HCT116 (cell line): ENCODE data around the gene SHANK1. TPM values are rescaled to one million over a fixed set of nuclear protein-coding genes. Genes with fewer than 3 reads are reported as not detected.

Experiments
- ATAC-seq: fragments of 200-7000 bp; cut with Tn5 transposase; 2 replicates; pipeline ENCODE4 v1.9.1; 2020; ENCODE audit warnings: mild to moderate bottlenecking, moderate library complexity
- BruUV-seq: library from RNA; stranded (reverse); fragments of 400-500 nt; replicated peaks from 2 replicates; lab custom pipeline; 2021; lab: Mats Ljungman, UMichigan
- CTCF ChIA-PET: fragments of 300-600 bp; sonication (Branson Sonifier 250); formaldehyde crosslinking; loops from one replicate; lab custom pipeline; 2021; ENCODE audit warnings: antibody characterized with exemption; lab: Charles Lee
- POLR2A ChIA-PET: fragments of 300-600, 350-600 bp; sonication (Branson Sonifier 250); formaldehyde crosslinking; loops from one replicate; lab custom pipeline; 2021; ENCODE audit warnings: antibody characterized with exemption; lab: Charles Lee
- RAD21 ChIA-PET, 2 experiments: fragments of 300-600 bp; sonication (Branson Sonifier 250); formaldehyde crosslinking; loops; one replicate each; lab custom pipeline; 2023; ENCODE audit warnings: low total read pairs in 2 of 2; ENCODE audit not compliant: uncharacterized antibody in 2 of 2, unreplicated experiment in 2 of 2, low non-redundant PET in 1 of 2; lab: Charles Lee
- DNase-seq: peaks from one replicate; pipeline ENCODE4 v3.0.0-alpha.2; 2010; ENCODE audit warnings: low read depth, low spot score
- H2AFZ ChIP-seq: fragments of 200-600 bp; shearing (Covaris generic), sonication (generic); 2 replicates; pipeline ENCODE4 v1.6.1; 2017; ENCODE audit warnings: low read depth, mixed run types, mixed read lengths, antibody characterized with exemption, low read length; ENCODE audit not compliant: poor library complexity, severe bottlenecking
- H3K27ac ChIP-seq: 2 replicates; pipeline ENCODE4 v1.5.1; 2012; ENCODE audit warnings: low read depth, low read length
- H3K27me3 ChIP-seq: fragments of 200-600 bp; sonication (generic); 2 replicates; pipeline ENCODE4 v1.6.1; 2016; ENCODE audit warnings: mixed run types, low read length, mixed read lengths; ENCODE audit not compliant: insufficient read depth
- H3K36me3 ChIP-seq, 2 experiments: fragments of 200-500 bp in 1 of 2; fragments of 200-600 bp in 1 of 2; sonication (Bioruptor generic) in 1 of 2; sonication (generic) in 1 of 2; 2 replicates each; pipeline versions ENCODE4 v1.5.1 to v1.6.1; 2014 to 2016; ENCODE audit warnings: low read length in 2 of 2, inconsistent platforms in 1 of 2, mixed read lengths in 1 of 2, mixed run types in 1 of 2; ENCODE audit not compliant: insufficient read depth in 2 of 2, control insufficient read depth in 1 of 2
- H3K4me1 ChIP-seq, 2 experiments: fragments of 200-600 bp in 1 of 2; sonication (generic) in 1 of 2; 2 replicates each; pipeline versions ENCODE4 v1.5.1 to v1.6.1; 2012 to 2017; ENCODE audit warnings: low read length in 2 of 2, inconsistent platforms in 1 of 2, mild to moderate bottlenecking in 1 of 2, mixed read lengths in 1 of 2, mixed run types in 1 of 2, moderate library complexity in 1 of 2; ENCODE audit not compliant: insufficient read depth in 2 of 2, control insufficient read depth in 1 of 2
- H3K4me2 ChIP-seq: fragments of 200-600 bp; sonication (generic); 2 replicates; pipeline ENCODE4 v1.6.1; 2017; ENCODE audit warnings: mixed run types, low read length, mixed read lengths
- H3K4me3 ChIP-seq, 2 experiments: fragments of 200-600 bp in 1 of 2; sonication (generic) in 1 of 2; replicated peaks in 1 of 2; 2 replicates each; pipeline ENCODE4 v1.5.1; 2011 to 2016; ENCODE audit warnings: low read length in 2 of 2, control low read depth in 1 of 2, low read depth in 1 of 2, mild to moderate bottlenecking in 1 of 2, mixed read lengths in 1 of 2, mixed run types in 1 of 2
- H3K79me2 ChIP-seq: fragments of 200-600 bp; sonication (generic); 2 replicates; pipeline ENCODE4 v1.6.1; 2017; ENCODE audit warnings: mild to moderate bottlenecking, mixed run types, low read length, moderate library complexity, mixed read lengths; ENCODE audit not compliant: insufficient read depth
- H3K9ac ChIP-seq: fragments of 200-600 bp; sonication (generic); 2 replicates; pipeline ENCODE4 v1.6.1; 2016; ENCODE audit warnings: low read length, mixed read lengths
- H3K9me2 ChIP-seq: fragments of 200-600 bp; sonication (generic), shearing (Covaris generic); 2 replicates; pipeline ENCODE4 v1.6.1; 2017; ENCODE audit warnings: mixed run types, mild to moderate bottlenecking, moderate library complexity; ENCODE audit not compliant: insufficient read depth
- H3K9me3 ChIP-seq, 2 experiments: fragments of 200-500 bp in 1 of 2; fragments of 200-600 bp in 1 of 2; sonication (Bioruptor generic) in 1 of 2; sonication (generic) in 1 of 2; 2 replicates each; pipeline ENCODE4 v1.6.1; 2014 to 2017; ENCODE audit warnings: low read length in 2 of 2, mixed read lengths in 2 of 2, inconsistent platforms in 1 of 2, low read depth in 1 of 2, mild to moderate bottlenecking in 1 of 2, mixed run types in 1 of 2, moderate library complexity in 1 of 2; ENCODE audit not compliant: control insufficient read depth in 1 of 2, insufficient read depth in 1 of 2
- H4K20me1 ChIP-seq: fragments of 200-600 bp; sonication (generic), shearing (Covaris generic); 2 replicates; pipeline ENCODE4 v1.6.1; 2017; ENCODE audit warnings: mixed run types, mild to moderate bottlenecking, moderate library complexity; ENCODE audit not compliant: insufficient read depth
- CBX3 ChIP-seq: IDR thresholded peaks from 2 replicates; pipeline ENCODE4 v1.6.1; 2012; ENCODE audit warnings: low read depth
- ELF1 ChIP-seq: IDR thresholded peaks from 2 replicates; pipeline ENCODE4 v1.6.1; 2012; ENCODE audit warnings: low read depth, borderline replicate concordance
- EZH2 ChIP-seq: fragments of 200-600 bp; sonication (generic); IDR thresholded peaks from 2 replicates; pipeline ENCODE4 v1.6.1; 2017; ENCODE audit warnings: antibody characterized with exemption, mixed run types
- RAD21 ChIP-seq: IDR thresholded peaks from 2 replicates; pipeline ENCODE4 v1.6.1; 2012; ENCODE audit warnings: low read depth, mild to moderate bottlenecking
- SP1 ChIP-seq: IDR thresholded peaks from 2 replicates; pipeline ENCODE4 v1.6.1; 2012; ENCODE audit warnings: low read depth
- TCF7L2 ChIP-seq: IDR thresholded peaks from 2 replicates; pipeline ENCODE4 v1.7.0; 2011; ENCODE audit warnings: borderline replicate concordance, inconsistent platforms; ENCODE audit not compliant: insufficient read depth, insufficient read length; ENCODE audit errors: extremely low read depth
- ZNF274 ChIP-seq: fragments of 200-500 bp; sonication (Bioruptor generic); IDR thresholded peaks from 2 replicates; pipeline ENCODE4 v1.6.1; 2014; ENCODE audit warnings: mild to moderate bottlenecking, low read depth, low read length, inconsistent platforms
- intact Hi-C: fragments of 100-400 bp; cut with micrococcal nuclease; formaldehyde crosslinking; loops from 2 replicates; pipeline ENCODE4 v1.10.0; 2022
- total RNA-seq: library from RNA; stranded (reverse); gene quantifications from one replicate; pipeline ENCODE4 v1.2.1, GENCODE V29; 2021; ENCODE audit not compliant: unreplicated experiment
- TF ChIP-seq, protein P1 (sequence below): IDR thresholded peaks from 2 replicates; pipeline ENCODE4 v1.6.1; 2012
- TF ChIP-seq, protein P2 (sequence below), 3 experiments: fragments of 200-600 bp in 1 of 3; sonication (generic) in 1 of 3; IDR thresholded peaks in 2 of 3; conservative IDR thresholded peaks in 1 of 3; 2 replicates each; pipeline ENCODE4 v1.5.1; 2012 to 2017; ENCODE audit warnings: low read depth in 2 of 3, low read length in 2 of 3, antibody characterized with exemption in 1 of 3, borderline replicate concordance in 1 of 3, control low read depth in 1 of 3, mild to moderate bottlenecking in 1 of 3, mixed read lengths in 1 of 3, mixed run types in 1 of 3, moderate library complexity in 1 of 3; ENCODE audit not compliant: insufficient read depth in 1 of 3
- TF ChIP-seq, protein P3 (sequence below): IDR thresholded peaks from 2 replicates; pipeline ENCODE4 v1.6.1; 2012; ENCODE audit warnings: low read depth

Gene SHANK1
- total RNA-seq, 1 experiment from 2014 or later = 3.0 TPM

DNA sequence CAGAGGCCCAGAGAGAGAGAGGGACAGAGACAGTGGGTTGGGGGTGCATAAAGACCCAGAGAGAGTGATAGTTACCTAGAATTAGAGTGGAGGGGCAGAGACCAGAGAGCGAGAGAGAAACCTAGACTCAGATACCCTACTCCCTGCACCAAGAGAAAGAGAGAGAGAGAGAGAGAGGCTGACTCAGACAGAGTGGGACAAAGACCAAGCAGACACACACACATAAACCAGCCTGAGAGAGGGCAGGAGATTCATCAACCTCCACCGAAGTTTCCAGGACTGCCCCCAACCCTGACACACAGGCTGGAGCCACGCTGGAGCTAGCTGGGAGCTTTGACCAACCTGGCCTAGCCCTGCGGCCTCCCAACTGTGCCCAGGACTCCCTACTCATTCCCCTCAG, 92.8 kb downstream of the SHANK1 start:
- RAD21 ChIA-PET = no interaction called here
- no peaks in the 10 kb centered on the region for H3K36me3 ChIP-seq

More for the DNA sequence above, 92.8 kb downstream of the SHANK1 start:
- no peaks in the 10 kb centered on the region for H3K79me2 ChIP-seq
- H3K9me2 ChIP-seq = no peaks in the 10 kb centered on the region
- H3K4me3 ChIP-seq = no peak overlapping the region
- H2AFZ ChIP-seq = no peak overlapping the region
- no peak overlapping the region for H3K4me2 ChIP-seq
- DNase-seq (no peak), ATAC-seq (no peak)
- POLR2A ChIA-PET = no interaction called here
- no peaks in the 10 kb centered on the region for H3K4me1 ChIP-seq
- TF ChIP-seq ELF1 (no peak), EZH2 (no peak), RAD21 (no peak), CBX3 (no peak), ZNF274 (no peak), TCF7L2 (no peak), SP1 (no peak)
- TF ChIP-seq, protein P1, sequence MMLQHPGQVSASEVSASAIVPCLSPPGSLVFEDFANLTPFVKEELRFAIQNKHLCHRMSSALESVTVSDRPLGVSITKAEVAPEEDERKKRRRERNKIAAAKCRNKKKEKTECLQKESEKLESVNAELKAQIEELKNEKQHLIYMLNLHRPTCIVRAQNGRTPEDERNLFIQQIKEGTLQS = no peak
- TF ChIP-seq, protein P2, sequence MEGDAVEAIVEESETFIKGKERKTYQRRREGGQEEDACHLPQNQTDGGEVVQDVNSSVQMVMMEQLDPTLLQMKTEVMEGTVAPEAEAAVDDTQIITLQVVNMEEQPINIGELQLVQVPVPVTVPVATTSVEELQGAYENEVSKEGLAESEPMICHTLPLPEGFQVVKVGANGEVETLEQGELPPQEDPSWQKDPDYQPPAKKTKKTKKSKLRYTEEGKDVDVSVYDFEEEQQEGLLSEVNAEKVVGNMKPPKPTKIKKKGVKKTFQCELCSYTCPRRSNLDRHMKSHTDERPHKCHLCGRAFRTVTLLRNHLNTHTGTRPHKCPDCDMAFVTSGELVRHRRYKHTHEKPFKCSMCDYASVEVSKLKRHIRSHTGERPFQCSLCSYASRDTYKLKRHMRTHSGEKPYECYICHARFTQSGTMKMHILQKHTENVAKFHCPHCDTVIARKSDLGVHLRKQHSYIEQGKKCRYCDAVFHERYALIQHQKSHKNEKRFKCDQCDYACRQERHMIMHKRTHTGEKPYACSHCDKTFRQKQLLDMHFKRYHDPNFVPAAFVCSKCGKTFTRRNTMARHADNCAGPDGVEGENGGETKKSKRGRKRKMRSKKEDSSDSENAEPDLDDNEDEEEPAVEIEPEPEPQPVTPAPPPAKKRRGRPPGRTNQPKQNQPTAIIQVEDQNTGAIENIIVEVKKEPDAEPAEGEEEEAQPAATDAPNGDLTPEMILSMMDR (IDR thresholded peaks at IDR 0.05 in 2 of 3, conservative IDR thresholded peaks at IDR 0.05 in 1 of 3; ENCODE audit: borderline replicate concordance in 1 of 3, insufficient read depth in 1 of 3, low read depth in 2 of 3, low read length in 2 of 3) = no peak
- TF ChIP-seq, protein P3, sequence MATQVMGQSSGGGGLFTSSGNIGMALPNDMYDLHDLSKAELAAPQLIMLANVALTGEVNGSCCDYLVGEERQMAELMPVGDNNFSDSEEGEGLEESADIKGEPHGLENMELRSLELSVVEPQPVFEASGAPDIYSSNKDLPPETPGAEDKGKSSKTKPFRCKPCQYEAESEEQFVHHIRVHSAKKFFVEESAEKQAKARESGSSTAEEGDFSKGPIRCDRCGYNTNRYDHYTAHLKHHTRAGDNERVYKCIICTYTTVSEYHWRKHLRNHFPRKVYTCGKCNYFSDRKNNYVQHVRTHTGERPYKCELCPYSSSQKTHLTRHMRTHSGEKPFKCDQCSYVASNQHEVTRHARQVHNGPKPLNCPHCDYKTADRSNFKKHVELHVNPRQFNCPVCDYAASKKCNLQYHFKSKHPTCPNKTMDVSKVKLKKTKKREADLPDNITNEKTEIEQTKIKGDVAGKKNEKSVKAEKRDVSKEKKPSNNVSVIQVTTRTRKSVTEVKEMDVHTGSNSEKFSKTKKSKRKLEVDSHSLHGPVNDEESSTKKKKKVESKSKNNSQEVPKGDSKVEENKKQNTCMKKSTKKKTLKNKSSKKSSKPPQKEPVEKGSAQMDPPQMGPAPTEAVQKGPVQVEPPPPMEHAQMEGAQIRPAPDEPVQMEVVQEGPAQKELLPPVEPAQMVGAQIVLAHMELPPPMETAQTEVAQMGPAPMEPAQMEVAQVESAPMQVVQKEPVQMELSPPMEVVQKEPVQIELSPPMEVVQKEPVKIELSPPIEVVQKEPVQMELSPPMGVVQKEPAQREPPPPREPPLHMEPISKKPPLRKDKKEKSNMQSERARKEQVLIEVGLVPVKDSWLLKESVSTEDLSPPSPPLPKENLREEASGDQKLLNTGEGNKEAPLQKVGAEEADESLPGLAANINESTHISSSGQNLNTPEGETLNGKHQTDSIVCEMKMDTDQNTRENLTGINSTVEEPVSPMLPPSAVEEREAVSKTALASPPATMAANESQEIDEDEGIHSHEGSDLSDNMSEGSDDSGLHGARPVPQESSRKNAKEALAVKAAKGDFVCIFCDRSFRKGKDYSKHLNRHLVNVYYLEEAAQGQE = no peak
- no peaks in the 10 kb centered on the region for H4K20me1 ChIP-seq
- no peaks in the 10 kb centered on the region for H3K9me3 ChIP-seq
- no TSS peak for BruUV-seq
- no peaks in the 10 kb centered on the region for H3K27me3 ChIP-seq
- CTCF ChIA-PET = no interaction called here
- intact Hi-C loops = no loop called here
- H3K27ac ChIP-seq = no peak overlapping the region
- no peak overlapping the region for H3K9ac ChIP-seq
